Measurements from ENCODE around the gene C1QA.

GRCh38 chr1:22598736-22599135 lies 37.7 kb upstream of the C1QA start:
- TF ChIP-seq CTCF (IDR thresholded peaks at IDR 0.05) (no peak), POLR2A (IDR thresholded peaks at IDR 0.05) (no peak)
